ENCODE data around the gene TMEM232. TPM values are rescaled to one million over a fixed set of nuclear protein-coding genes. Genes with fewer than 3 reads are reported as not detected.

Gene TMEM232
- total and polyA plus RNA-seq, 2 donors (not counting 3 experiments of a cell fraction or from before 2014, with no cell fraction given): 0.17 to 0.38 TPM

GRCh38 chr5:110562191-110562590 lies 164.3 kb downstream of the TMEM232 start:
- no peaks in the 10 kb centered on the region for H3K9me3 ChIP-seq (replicated peaks; ENCODE audit: control insufficient read depth, insufficient read depth, low read length)
- POLR2A ChIA-PET: no interaction called here
- no TSS peak for BruUV-seq (replicated peaks)
- no peak overlapping the region for H3K9ac ChIP-seq (replicated peaks; ENCODE audit: extremely low read depth, insufficient read depth, low read length)
- H3K79me2 ChIP-seq (ENCODE audit: control insufficient read depth, insufficient read depth, low read length): no peaks in the 10 kb centered on the region
- no peaks in the 10 kb centered on the region for H3K9me1 ChIP-seq (replicated peaks; ENCODE audit: control insufficient read depth, extremely low read depth, insufficient read depth, low read length)
- H3K4me2 ChIP-seq (ENCODE audit: insufficient read depth, low read length): no peak overlapping the region
- H2AFZ ChIP-seq (ENCODE audit: low read depth, low read length): no peak overlapping the region
- FAIRE-seq (no peak), DNase-seq (ENCODE audit: low read depth, low spot score) (no peak)
- H4K20me1 ChIP-seq (replicated peaks; ENCODE audit: control insufficient read depth, extremely low read depth, insufficient read depth, low read length): no peaks in the 10 kb centered on the region
- dilution Hi-C loops (cut with MboI; ENCODE audit: extremely low pct_ligation_motif_present, low sequenced_read_pairs): no loop called here
- H3K27me3 ChIP-seq (ENCODE audit: control insufficient read depth in 2 of 2, insufficient read depth in 2 of 2, low read length in 2 of 2): no peaks in the 10 kb centered on the region
- H3K4me3 ChIP-seq (replicated peaks in 1 of 3; ENCODE audit: insufficient read depth in 1 of 3, low read depth in 1 of 3, low read length in 3 of 3): no peak overlapping the region
- intact Hi-C loops (cut with micrococcal nuclease): no loop called here
- H3K27ac ChIP-seq (ENCODE audit: insufficient read depth, low read depth, low read length): no peak overlapping the region
- H3K4me1 ChIP-seq (ENCODE audit: control insufficient read depth, extremely low read depth, insufficient read depth, low read length): no peaks in the 10 kb centered on the region
- no peak for TF ChIP-seq GATA2 (IDR thresholded peaks at IDR 0.05; ENCODE audit: insufficient read depth, insufficient read length, low read depth, low read length)
- TF ChIP-seq POLR2AphosphoS5 (IDR thresholded peaks at IDR 0.05; ENCODE audit: insufficient read depth, low read depth, low read length): no peak
- no peak for TF ChIP-seq EZH2 (IDR thresholded peaks at IDR 0.05; ENCODE audit: borderline replicate concordance, low read depth, low read length, severe bottlenecking)
- no peak for TF ChIP-seq MAX (IDR thresholded peaks at IDR 0.05; ENCODE audit: insufficient read depth, insufficient read length)
- TF ChIP-seq CTCF (IDR thresholded peaks at IDR 0.05; ENCODE audit: extremely low read depth in 1 of 2, insufficient read depth in 1 of 2, low read depth in 1 of 2, low read length in 2 of 2): no peak
- TF ChIP-seq POLR2A (IDR thresholded peaks at IDR 0.05; ENCODE audit: low read depth, low read length): no peak
- TF ChIP-seq FOS (IDR thresholded peaks at IDR 0.05; ENCODE audit: borderline replicate concordance, insufficient read depth, low read length): no peak
- TF ChIP-seq MYC (IDR thresholded peaks at IDR 0.05; ENCODE audit: low read depth, low read length): no peak
- no peak for TF ChIP-seq JUN (IDR thresholded peaks at IDR 0.05; ENCODE audit: borderline replicate concordance, insufficient read depth, insufficient read length, low read depth)
- H3K36me3 ChIP-seq (ENCODE audit: control insufficient read depth in 2 of 2, extremely low read depth in 1 of 2, insufficient read depth in 2 of 2, low read length in 2 of 2): no peaks in the 10 kb centered on the region
- CTCF ChIA-PET: no interaction called here
